ENCODE results near the gene DVL3. TPM values are rescaled to one million over a fixed set of nuclear protein-coding genes. Genes with fewer than 3 reads are reported as not detected.

DVL3 gene
- total RNA-seq, 1 experiment from 2014 or later: 76.2 TPM

GRCh38 chr3:184172681-184173373, 17.6 kb downstream of the DVL3 start:
- ATAC-seq (no peak), DNase-seq (ENCODE audit: low spot score) (no peak)
- H3K27me3 Mint-ChIP-seq (ENCODE audit: low read depth): no peaks in the 10 kb centered on the region
- H3K27ac Mint-ChIP-seq: no peak overlapping the region
- TF ChIP-seq MXD4 (CRISPR knock-in tag; IDR thresholded peaks at IDR 0.05; ENCODE audit: borderline replicate concordance): no peak
- H3K4me3 Mint-ChIP-seq: no peak overlapping the region
- no peaks in the 10 kb centered on the region for H3K9me3 Mint-ChIP-seq
- ChIA-PET POLR2A (interaction anchor here (1.2 kb wide), 1 partner anchor 16 kb away, joined by 3 read pairs; no protein-coding TSS in a partner anchor), CTCF (interaction anchor here (0.5 to 1.2 kb wide), 4 partner anchors 8 to 117 kb away, joined by 3 to 4 read pairs (median 3); no protein-coding TSS in a partner anchor)
- peaks cover 21% of the 10 kb centered on the region for H3K36me3 Mint-ChIP-seq
- peaks cover 24% of the 10 kb centered on the region for H3K4me1 Mint-ChIP-seq

DNA sequence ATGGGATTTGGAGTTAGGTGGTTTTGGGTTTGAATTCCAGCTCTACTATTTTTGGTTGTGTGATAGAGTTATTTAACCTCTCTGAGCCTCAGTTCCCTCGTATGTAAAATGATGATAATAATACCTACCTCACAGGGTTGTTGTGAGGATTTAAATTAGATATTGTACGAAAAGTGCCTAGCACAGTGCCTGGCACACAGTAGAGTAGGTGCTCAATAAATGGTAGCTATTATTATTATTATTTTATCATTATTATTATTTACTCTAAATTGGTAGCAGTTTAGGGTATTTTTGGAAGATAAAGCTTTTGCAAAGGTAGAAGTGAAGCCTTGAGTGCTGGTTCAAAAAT, 18.2 kb downstream of the DVL3 start:
- ATAC-seq (no peak), DNase-seq (ENCODE audit: low spot score) (no peak)
- Mint-ChIP-seq H3K9me3 (no peaks in the 10 kb centered on the region), H3K36me3 (peaks cover 24% of the 10 kb centered on the region), H3K4me1 (peaks cover 28% of the 10 kb centered on the region), H3K4me3 (no peak overlapping the region), H3K27me3 (ENCODE audit: low read depth) (no peaks in the 10 kb centered on the region), H3K27ac (no peak overlapping the region)
- CTCF ChIA-PET: interaction anchor here (0.8 to 1.2 kb wide), 3 partner anchors 9 to 116 kb away, joined by 3 to 4 read pairs (median 3); no protein-coding TSS in a partner anchor
- POLR2A ChIA-PET: interaction anchor here (1.2 kb wide), 1 partner anchor 17 kb away, joined by 3 read pairs; no protein-coding TSS in a partner anchor
- TF ChIP-seq PRDM15 (CRISPR knock-in tag; IDR thresholded peaks at IDR 0.05) (no peak), RELA (CRISPR knock-in tag; IDR thresholded peaks at IDR 0.05; ENCODE audit: borderline replicate concordance) (no peak), ATF1 (CRISPR knock-in tag; IDR thresholded peaks at IDR 0.05) (no peak), ZNF396 (CRISPR knock-in tag; IDR thresholded peaks at IDR 0.05; ENCODE audit: borderline replicate concordance) (no peak), PRRX2 (CRISPR knock-in tag; IDR thresholded peaks at IDR 0.05) (no peak), EMX1 (CRISPR knock-in tag; IDR thresholded peaks at IDR 0.05) (no peak), TEAD1 (CRISPR knock-in tag; IDR thresholded peaks at IDR 0.05) (no peak), JAZF1 (CRISPR knock-in tag; IDR thresholded peaks at IDR 0.05) (no peak), USF2 (CRISPR knock-in tag; IDR thresholded peaks at IDR 0.05) (no peak)
- TF ChIP-seq, protein P1, sequence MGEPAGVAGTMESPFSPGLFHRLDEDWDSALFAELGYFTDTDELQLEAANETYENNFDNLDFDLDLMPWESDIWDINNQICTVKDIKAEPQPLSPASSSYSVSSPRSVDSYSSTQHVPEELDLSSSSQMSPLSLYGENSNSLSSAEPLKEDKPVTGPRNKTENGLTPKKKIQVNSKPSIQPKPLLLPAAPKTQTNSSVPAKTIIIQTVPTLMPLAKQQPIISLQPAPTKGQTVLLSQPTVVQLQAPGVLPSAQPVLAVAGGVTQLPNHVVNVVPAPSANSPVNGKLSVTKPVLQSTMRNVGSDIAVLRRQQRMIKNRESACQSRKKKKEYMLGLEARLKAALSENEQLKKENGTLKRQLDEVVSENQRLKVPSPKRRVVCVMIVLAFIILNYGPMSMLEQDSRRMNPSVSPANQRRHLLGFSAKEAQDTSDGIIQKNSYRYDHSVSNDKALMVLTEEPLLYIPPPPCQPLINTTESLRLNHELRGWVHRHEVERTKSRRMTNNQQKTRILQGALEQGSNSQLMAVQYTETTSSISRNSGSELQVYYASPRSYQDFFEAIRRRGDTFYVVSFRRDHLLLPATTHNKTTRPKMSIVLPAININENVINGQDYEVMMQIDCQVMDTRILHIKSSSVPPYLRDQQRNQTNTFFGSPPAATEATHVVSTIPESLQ (CRISPR knock-in tag; IDR thresholded peaks at IDR 0.05): no peak
- TF ChIP-seq, protein P2, sequence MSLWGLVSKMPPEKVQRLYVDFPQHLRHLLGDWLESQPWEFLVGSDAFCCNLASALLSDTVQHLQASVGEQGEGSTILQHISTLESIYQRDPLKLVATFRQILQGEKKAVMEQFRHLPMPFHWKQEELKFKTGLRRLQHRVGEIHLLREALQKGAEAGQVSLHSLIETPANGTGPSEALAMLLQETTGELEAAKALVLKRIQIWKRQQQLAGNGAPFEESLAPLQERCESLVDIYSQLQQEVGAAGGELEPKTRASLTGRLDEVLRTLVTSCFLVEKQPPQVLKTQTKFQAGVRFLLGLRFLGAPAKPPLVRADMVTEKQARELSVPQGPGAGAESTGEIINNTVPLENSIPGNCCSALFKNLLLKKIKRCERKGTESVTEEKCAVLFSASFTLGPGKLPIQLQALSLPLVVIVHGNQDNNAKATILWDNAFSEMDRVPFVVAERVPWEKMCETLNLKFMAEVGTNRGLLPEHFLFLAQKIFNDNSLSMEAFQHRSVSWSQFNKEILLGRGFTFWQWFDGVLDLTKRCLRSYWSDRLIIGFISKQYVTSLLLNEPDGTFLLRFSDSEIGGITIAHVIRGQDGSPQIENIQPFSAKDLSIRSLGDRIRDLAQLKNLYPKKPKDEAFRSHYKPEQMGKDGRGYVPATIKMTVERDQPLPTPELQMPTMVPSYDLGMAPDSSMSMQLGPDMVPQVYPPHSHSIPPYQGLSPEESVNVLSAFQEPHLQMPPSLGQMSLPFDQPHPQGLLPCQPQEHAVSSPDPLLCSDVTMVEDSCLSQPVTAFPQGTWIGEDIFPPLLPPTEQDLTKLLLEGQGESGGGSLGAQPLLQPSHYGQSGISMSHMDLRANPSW (CRISPR knock-in tag; conservative IDR thresholded peaks at IDR 0.05; ENCODE audit: low read depth): no peak

Measured in WTC11 (cell line).